A549 (cell line): ENCODE results near the gene OXA1L. TPM values are rescaled to one million over a fixed set of nuclear protein-coding genes. Genes with fewer than 3 reads are reported as not detected.

Experiments
- ATAC-seq, 2 experiments: fragments of 200-7000 bp in 1 of 2; fragments of >200 bp in 1 of 2; cut with Nextera tagmentation in 1 of 2; cut with Tn5 transposase in 1 of 2; 3 replicates each; pipeline versions ENCODE4 v1.8.0 to v1.9.1; 2018 to 2020; ENCODE audit warnings: mild to moderate bottlenecking in 1 of 2, moderate library complexity in 1 of 2
- CTCF ChIA-PET: fragments of 300-600 bp; sonication (Branson Sonifier 250); formaldehyde crosslinking; extraction: SDS; loops from one replicate; lab custom pipeline; 2021; ENCODE audit warnings: antibody characterized with exemption, inconsistent platforms; lab: Yijun Ruan, JAX
- POLR2A ChIA-PET: fragments of 350-600 bp; formaldehyde crosslinking; extraction: SDS; loops from one replicate; lab custom pipeline; 2021; ENCODE audit warnings: antibody characterized with exemption, inconsistent platforms; lab: Yijun Ruan, JAX
- DNase-seq, 2 experiments: peaks; one replicate each; pipeline versions ENCODE4 v3.0.0 to v3.0.0-alpha.2; 2011 to 2016; ENCODE audit warnings: low read depth in 1 of 2, low spot score in 1 of 2
- FAIRE-seq: peaks from 2 replicates; lab custom pipeline; 2011; peaks lifted over from hg19 to GRCh38; lab: Jason Lieb, UNC
- H3K27ac ChIP-seq, 2 experiments: fragments of >200 bp; sonication (Bioruptor Twin); formaldehyde crosslinking; 3 replicates each; pipeline ENCODE4 v1.5.1; 2016 to 2017
- H3K4me1 ChIP-seq: fragments of >200 bp; sonication (Bioruptor Twin); formaldehyde crosslinking; 3 replicates; pipeline ENCODE4 v1.6.1; 2016
- H3K4me2 ChIP-seq: fragments of >200 bp; sonication (Bioruptor Twin); formaldehyde crosslinking; 3 replicates; pipeline ENCODE4 v1.6.1; 2016
- H3K4me3 ChIP-seq: fragments of >200 bp; sonication (Bioruptor Twin); formaldehyde crosslinking; 3 replicates; pipeline ENCODE4 v1.5.1; 2016
- H3K9me3 ChIP-seq: fragments of >200 bp; sonication (Bioruptor Twin); formaldehyde crosslinking; 3 replicates; pipeline ENCODE4 v1.6.1; 2016
- BCL3 ChIP-seq: fragments of >200 bp; sonication (Bioruptor Twin); formaldehyde crosslinking; IDR thresholded peaks from 3 replicates; pipeline ENCODE4 v1.6.1; 2016
- BHLHE40 ChIP-seq: IDR thresholded peaks from 2 replicates; pipeline ENCODE4 v1.6.1; 2012; ENCODE audit warnings: low read depth, low read length, inconsistent platforms
- CBX2 ChIP-seq: fragments of 200-600 bp; sonication (generic); IDR thresholded peaks from 2 replicates; pipeline ENCODE4 v1.6.1; 2016; ENCODE audit warnings: low read depth, mild to moderate bottlenecking, borderline replicate concordance
- CBX8 ChIP-seq: fragments of 200-600 bp; sonication (generic); IDR thresholded peaks from 2 replicates; pipeline ENCODE4 v1.6.1; 2016
- CHD2 ChIP-seq: fragments of 150-350 bp; IDR thresholded peaks from 2 replicates; pipeline ENCODE4 v1.6.1; 2014; ENCODE audit warnings: low read length; ENCODE audit not compliant: partially characterized antibody
- CTCF ChIP-seq: fragments of >200 bp; sonication (Bioruptor Twin); formaldehyde crosslinking; IDR thresholded peaks from 3 replicates; pipeline ENCODE4 v1.5.1; 2016
- FOXS1 ChIP-seq: fragments of 250-450 bp; sonication (Bioruptor Pico); IDR thresholded peaks from 2 replicates; pipeline ENCODE4 v1.5.0; 2020; ENCODE audit warnings: mild to moderate bottlenecking, moderate library complexity
- GATA3 ChIP-seq: IDR thresholded peaks from 2 replicates; pipeline ENCODE4 v1.6.1; 2012; ENCODE audit warnings: borderline replicate concordance
- HEYL ChIP-seq: fragments of 250-450 bp; sonication (Bioruptor Pico); IDR thresholded peaks from 2 replicates; pipeline ENCODE4 v1.8.0; 2021; ENCODE audit warnings: mild to moderate bottlenecking, moderate library complexity
- KDM1A ChIP-seq: fragments of 200-600 bp; sonication (generic); IDR thresholded peaks from 2 replicates; pipeline ENCODE4 v1.6.1; 2016; ENCODE audit warnings: low read depth, mild to moderate bottlenecking
- MYC ChIP-seq: IDR thresholded peaks from 2 replicates; pipeline ENCODE4 v1.6.1; 2012; ENCODE audit warnings: mild to moderate bottlenecking, inconsistent platforms, low read length, improper control_type of control experiment, borderline replicate concordance
- PBX3 ChIP-seq: IDR thresholded peaks from 2 replicates; pipeline ENCODE4 v1.6.1; 2012
- POLR2AphosphoS2 ChIP-seq: conservative IDR thresholded peaks from 2 replicates; pipeline ENCODE4 v1.6.1; 2012; ENCODE audit warnings: low read length, improper control_type of control experiment, inconsistent platforms
- SREBF2 ChIP-seq: fragments of 450-650 bp; IDR thresholded peaks from 2 replicates; pipeline ENCODE4 v1.6.1; 2014; ENCODE audit warnings: mild to moderate bottlenecking, moderate library complexity
- TFCP2L1 ChIP-seq: fragments of 250-450 bp; sonication (Bioruptor Pico); IDR thresholded peaks from 2 replicates; pipeline ENCODE4 v1.5.0; 2021; ENCODE audit warnings: mild to moderate bottlenecking
- ZC3H11A ChIP-seq: fragments of 450-650 bp; IDR thresholded peaks from 2 replicates; pipeline ENCODE4 v1.6.1; 2014; ENCODE audit warnings: antibody characterized with exemption, mild to moderate bottlenecking
- ZNF302 ChIP-seq: fragments of 250-450 bp; sonication (Bioruptor Pico); IDR thresholded peaks from 2 replicates; pipeline ENCODE4 v1.9.0; 2021; ENCODE audit warnings: inconsistent platforms, mild to moderate bottlenecking, moderate library complexity
- WGBS: methylation state at CpG from one replicate; pipeline ENCODE4 v1.1.6; 2017; ENCODE audit errors: missing lambda C conversion rate; 5-methylcytosine and 5-hydroxymethylcytosine counted together
- polyA plus RNA-seq, 4 experiments: library from polyadenylated mRNA; depleted of rRNA in 3 of 4; stranded (reverse); fragments of >200 nt; fragmentation: RNase III in 1 of 4; extraction: RNeasy Plus Mini Kit Qiagen cat#74134 plus additional on column Dnase treatment in 1 of 4; gene quantifications; 2 replicates in 3 of 4; 3 replicates in 1 of 4; pipeline ENCODE4 v1.2.3, GENCODE V29; 2011 to 2017
- TF ChIP-seq, protein P1 (sequence below): fragments of 250-450 bp; sonication (Bioruptor Pico); IDR thresholded peaks from 2 replicates; pipeline ENCODE4 v1.5.0; 2021; ENCODE audit warnings: mild to moderate bottlenecking, moderate library complexity, borderline replicate concordance

OXA1L gene
- polyA plus RNA-seq, 2 of the 4 experiments (the other 2 are of a cell fraction), result 133 to 199 TPM

DNA sequence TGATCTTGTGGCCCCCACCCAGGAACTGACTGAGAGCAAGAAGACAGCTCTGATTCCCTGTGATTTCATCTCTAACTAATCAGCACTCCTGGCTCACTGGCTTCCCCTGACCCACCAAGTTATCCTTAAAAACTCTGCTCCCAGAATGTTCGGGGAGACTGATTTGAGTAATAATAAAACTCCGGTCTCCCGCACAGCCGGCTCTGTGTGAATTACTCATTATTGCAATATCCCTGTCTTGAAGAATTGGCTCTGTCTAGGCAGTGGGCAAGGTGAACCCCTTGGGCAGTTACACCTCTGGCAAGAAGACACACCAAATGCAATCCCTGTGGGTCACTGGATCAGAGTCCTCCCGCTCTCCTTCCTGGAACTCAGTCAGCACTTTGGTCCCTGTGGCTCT is 27.5 kb downstream of the OXA1L start (continued):
- no peak for TF ChIP-seq FOXS1 (CRISPR knock-in tag)
- TF ChIP-seq CHD2, result no peak
- no peak for TF ChIP-seq ZNF302 (CRISPR knock-in tag)
- TF ChIP-seq SREBF2, result no peak
- TF ChIP-seq CTCF, result no peak
- TF ChIP-seq, all 56 proteins: peak for 0

DNA sequence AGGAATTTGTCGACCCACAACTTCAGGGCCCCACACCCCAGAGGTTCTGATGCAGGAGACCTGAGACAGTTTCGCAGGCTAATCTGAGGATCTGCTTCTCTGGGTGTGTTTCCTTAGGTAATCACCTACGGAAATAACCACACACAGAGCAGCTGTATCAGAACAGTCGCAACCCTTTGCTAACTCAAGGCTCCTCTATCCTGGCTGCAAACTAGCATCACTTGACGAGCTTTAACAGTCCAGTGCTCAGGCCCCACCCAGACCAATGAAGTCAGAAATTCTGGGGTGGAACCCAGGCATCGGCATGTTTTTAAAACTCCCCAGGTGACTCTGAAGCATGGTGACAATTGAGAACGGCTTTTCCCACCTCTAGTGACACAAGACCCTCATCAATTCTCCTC is 28.1 kb downstream of the OXA1L start:
- H3K4me3 ChIP-seq, result no peak overlapping the region
- no peak for DNase-seq
- no peak overlapping the region for H3K4me2 ChIP-seq
- H3K4me1 ChIP-seq, result peaks cover 28% of the 10 kb centered on the region
- CTCF ChIA-PET, result interaction anchor here (0.6 to 1.6 kb wide), 3 partner anchors 18 to 187 kb away, joined by 3 to 9 read pairs (median 5); no protein-coding TSS in a partner anchor
- no peaks in the 10 kb centered on the region for H3K9me3 ChIP-seq
- 75% methylated on average over 7 of the region's 7 CpGs for WGBS
- POLR2A ChIA-PET, result no interaction called here
- ATAC-seq, result no peak
- H3K27ac ChIP-seq, result no peak overlapping the region
- TF ChIP-seq CTCF, result no peak
- TF ChIP-seq CBX8, result no peak
- TF ChIP-seq, protein P1, sequence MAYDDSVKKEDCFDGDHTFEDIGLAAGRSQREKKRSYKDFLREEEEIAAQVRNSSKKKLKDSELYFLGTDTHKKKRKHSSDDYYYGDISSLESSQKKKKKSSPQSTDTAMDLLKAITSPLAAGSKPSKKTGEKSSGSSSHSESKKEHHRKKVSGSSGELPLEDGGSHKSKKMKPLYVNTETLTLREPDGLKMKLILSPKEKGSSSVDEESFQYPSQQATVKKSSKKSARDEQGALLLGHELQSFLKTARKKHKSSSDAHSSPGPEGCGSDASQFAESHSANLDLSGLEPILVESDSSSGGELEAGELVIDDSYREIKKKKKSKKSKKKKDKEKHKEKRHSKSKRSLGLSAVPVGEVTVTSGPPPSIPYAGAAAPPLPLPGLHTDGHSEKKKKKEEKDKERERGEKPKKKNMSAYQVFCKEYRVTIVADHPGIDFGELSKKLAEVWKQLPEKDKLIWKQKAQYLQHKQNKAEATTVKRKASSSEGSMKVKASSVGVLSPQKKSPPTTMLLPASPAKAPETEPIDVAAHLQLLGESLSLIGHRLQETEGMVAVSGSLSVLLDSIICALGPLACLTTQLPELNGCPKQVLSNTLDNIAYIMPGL, result no peak
- no peak for TF ChIP-seq ZC3H11A
- TF ChIP-seq MYC, result no peak
- no peak for TF ChIP-seq GATA3
- no peak for TF ChIP-seq HEYL (CRISPR knock-in tag)
- no peak for TF ChIP-seq FOXS1 (CRISPR knock-in tag)
- no peak for TF ChIP-seq BHLHE40
- no peak for TF ChIP-seq KDM1A
- no peak for FAIRE-seq

- FAIRE-seq (no peak), ATAC-seq (no peak; a peak in 1 of 6 replicates), DNase-seq (no peak)
- WGBS, result 24% methylated on average over 4 of the region's 5 CpGs
- ChIA-PET POLR2A (no interaction called here), CTCF (interaction anchor here (0.9 to 1.5 kb wide), 4 partner anchors 15 to 112 kb away, joined by 3 to 4 read pairs (median 4); no protein-coding TSS in a partner anchor)
- Histone ChIP-seq H3K27ac (peak overlapping the region; percentile 13; a peak in 3 of 6 replicates), H3K4me1 (peaks cover 18% of the 10 kb centered on the region), H3K9me3 (no peaks in the 10 kb centered on the region), H3K4me3 (no peak overlapping the region), H3K4me2 (peak overlapping the region; percentile 28; the same call in 1 of the 3 replicates)
- no peak for TF ChIP-seq TFCP2L1 (CRISPR knock-in tag)
- TF ChIP-seq POLR2AphosphoS2, result no peak
- TF ChIP-seq BCL3, result no peak
- TF ChIP-seq PBX3, result no peak
- no peak for TF ChIP-seq CBX2
Measured at GRCh38 chr14:22796087-22796707, 29.7 kb downstream of the OXA1L start.
